Stimulated activated CD8-positive, alpha-beta memory T cell treated with anti-CD3 and anti-CD28 coated beads, Interleukin-7, amount 100 ng/mL, for 48 hours (primary cell): ENCODE measurements around the gene PYY.
"Not testable (repeated sequence)": the region's sequence is repeated elsewhere in the genome, so short reads cannot be mapped to it uniquely, and the experiment has no call there.

ENCODE experiments used
- DNase-seq, 2 donors: peaks; one replicate each; pipeline ENCODE4 v3.0.0-alpha.2; 2020; ENCODE audit warnings: low read depth in 1 of 2; ENCODE audit errors: extremely low read depth in 1 of 2

PYY gene

DNA sequence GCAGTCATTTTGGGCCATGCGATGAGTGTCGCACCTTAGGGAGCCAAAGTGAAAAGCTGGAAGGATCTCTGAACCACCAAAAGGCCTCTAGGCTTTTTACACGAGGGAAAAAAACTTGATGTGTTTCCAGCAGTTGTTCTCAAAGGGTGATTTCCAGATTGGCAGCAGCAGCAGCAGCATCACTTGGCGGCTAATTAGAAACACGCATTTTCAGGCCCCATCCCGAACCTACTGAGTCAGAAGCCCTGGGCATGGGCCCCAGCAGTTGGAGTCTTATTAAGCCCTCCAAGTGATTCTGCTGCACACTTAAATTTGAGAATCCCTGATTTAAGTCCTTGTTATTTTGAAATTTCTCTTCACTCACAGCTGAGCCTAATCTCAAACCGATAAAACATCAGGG, 25.3 kb upstream of the PYY start:
- DNase-seq = no peak

DNA sequence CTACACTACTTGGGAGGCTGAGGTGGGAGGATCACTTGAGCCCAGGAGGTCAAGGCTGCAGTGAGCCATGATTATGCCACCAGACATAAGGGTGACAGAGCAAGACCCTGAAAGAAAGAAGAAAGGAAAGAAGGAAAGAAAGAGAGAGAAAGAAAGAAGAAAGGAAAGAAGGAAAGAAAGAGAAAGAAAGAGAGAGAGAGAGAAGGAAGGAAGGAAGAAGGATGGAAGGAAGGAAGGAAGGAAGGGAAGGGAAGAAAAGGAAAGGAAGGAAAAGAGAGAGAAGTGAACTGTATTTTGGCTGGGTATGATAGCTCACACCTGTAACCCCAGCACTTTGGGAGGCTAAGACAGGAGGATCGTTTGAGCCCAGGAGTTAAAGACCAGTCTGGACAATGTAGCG, 24.3 kb upstream of the PYY start:
- no peak for DNase-seq

DNA sequence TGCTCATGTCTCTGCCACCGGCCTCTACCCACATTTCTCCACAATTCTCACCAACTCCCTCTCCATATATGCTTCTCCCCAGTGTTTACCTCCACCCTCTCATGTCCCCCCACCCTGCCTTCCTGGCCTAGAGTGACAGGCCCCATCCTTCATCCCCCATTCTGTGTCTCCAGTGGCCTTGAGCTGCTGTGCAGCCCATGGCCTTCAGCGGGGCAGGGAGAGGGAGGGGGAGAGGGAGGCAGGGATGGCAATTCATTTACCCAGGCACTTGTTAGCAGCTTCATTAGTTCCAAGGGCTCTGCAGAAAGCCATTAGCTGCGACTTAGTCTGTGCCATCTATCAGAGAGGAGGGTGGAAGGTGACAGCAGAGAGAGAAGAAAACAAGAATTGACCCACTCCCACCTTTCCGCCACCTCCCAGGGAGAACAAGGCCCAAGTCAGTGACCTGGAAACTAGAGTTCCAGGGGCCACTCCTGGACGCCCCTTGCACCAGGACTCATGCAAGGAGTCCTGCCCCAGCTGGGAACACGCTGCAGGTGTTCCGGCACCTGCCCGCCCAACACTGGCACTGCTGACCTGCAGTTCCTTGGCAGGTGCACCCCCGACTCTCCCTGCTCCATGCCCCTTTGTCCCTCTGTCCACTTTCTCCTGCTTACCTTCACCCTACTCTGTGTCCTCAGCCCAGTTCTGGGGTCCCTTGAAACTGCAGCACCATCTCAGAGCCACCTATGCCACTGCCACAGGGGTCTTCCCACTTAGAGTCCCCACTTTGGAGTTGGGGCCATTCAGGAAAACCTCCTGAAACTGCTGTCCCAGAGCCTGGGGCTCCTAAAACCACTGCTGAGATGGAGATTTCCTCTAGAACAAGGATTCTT, 23.5 kb upstream of the PYY start:
- no peak for DNase-seq

- no peak for DNase-seq
These were observed 22.2 kb upstream of the PYY start for GRCh38 chr17:43975898-43976297.

DNA sequence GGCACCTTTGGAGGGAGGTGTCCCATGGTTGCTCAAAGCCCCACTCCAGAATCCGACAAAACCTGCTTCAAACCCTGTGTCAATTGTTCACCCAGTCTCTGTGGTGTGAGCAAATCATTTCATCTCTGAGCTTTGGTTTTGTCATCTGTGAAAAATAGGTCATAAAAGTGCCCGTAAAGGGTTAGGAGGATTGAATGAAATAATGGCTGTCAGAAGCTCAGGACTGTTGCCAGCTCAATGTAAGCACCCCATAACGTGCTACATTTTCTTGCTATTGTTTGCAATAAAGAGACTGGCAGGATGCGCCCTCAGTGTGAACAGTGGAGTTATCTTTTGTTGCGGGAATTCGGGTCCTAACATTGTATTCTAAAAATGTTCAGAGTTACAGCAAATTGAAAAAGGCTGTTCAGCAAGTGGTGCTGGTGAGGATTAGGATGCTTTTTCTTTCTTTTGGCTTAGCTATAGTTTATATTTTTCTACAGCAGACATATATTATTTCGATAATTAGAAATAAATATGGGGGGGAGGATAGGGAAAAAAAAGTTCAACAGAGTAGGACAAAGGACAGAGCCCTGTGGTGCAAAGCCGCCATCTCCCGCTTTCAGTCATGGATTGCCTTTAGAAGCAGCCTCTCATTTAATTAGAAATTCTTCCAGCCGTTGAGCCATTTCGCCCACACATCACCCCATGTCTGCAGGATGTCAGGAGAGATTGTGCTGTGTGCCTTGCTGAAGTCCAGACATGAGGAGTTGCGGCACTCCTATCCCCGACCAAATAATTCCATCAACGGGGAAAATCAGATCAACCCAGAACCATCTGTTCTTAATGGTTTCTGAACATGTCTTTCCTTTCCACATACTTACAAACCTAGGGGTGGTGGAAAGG, 20.9 kb upstream of the PYY start:
- no peak for DNase-seq

- not testable (repeated sequence) for DNase-seq
These were observed 18.9 kb upstream of the PYY start for GRCh38 chr17:43972444-43973212.

- DNase-seq = not testable (repeated sequence)
These were observed 17.7 kb upstream of the PYY start for GRCh38 chr17:43971436-43971835.

- DNase-seq = no peak
These were observed 16.6 kb upstream of the PYY start for GRCh38 chr17:43970366-43970765.

- DNase-seq = no peak
These were observed 13.6 kb upstream of the PYY start for GRCh38 chr17:43967251-43967875.

DNA sequence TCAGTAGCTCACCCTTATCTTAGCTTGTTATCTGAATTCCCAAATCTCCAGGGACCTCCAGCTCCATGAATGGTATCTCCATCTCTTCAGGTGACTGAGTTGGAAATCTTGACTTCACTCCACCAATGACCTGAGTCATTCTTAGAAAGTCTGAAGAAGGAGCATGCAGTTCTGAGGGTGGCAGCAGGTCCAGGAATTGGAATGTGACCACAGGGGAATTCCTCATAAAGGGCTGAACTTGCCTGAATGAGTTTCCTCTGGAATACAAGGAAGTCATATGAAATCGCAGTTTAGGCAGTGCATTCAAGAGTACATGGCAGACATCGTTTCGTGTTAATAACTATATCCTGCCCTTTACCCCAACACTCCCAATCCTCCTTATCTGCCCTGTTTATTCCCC, 12.5 kb upstream of the PYY start:
- no peak for DNase-seq

DNA sequence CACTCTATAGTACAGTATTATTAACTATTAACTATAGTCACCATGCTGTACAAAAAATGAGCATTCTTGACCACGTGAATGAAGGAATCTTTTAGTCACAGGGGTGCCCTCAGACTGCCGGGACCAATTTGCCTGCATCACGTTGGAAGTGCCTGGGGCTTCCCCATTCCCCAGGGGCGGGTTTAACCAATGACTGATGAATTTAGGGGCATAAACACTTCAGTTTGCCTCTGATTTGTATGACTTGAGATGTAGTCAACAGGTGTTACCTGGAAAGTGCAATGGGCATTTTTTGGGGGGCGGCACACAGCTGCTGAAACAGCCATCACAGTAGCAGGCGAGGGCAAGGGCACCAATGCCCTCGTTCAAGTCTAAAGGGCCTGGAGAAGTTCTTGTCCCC, 8.7 kb upstream of the PYY start:
- DNase-seq = no peak

- DNase-seq = no peak
These were observed 8.2 kb upstream of the PYY start for GRCh38 chr17:43961954-43962353.

GRCh38 chr17:43961292-43961691, 7.6 kb upstream of the PYY start:
- DNase-seq = not testable (repeated sequence)

- DNase-seq = no peak
These were observed 5.1 kb upstream of the PYY start for GRCh38 chr17:43958748-43959352.

- DNase-seq = no peak
These were observed 2.5 kb upstream of the PYY start for GRCh38 chr17:43956222-43956621.

- no peak for DNase-seq
These were observed 745 bp downstream of the PYY start for GRCh38 chr17:43952724-43953666.

DNA sequence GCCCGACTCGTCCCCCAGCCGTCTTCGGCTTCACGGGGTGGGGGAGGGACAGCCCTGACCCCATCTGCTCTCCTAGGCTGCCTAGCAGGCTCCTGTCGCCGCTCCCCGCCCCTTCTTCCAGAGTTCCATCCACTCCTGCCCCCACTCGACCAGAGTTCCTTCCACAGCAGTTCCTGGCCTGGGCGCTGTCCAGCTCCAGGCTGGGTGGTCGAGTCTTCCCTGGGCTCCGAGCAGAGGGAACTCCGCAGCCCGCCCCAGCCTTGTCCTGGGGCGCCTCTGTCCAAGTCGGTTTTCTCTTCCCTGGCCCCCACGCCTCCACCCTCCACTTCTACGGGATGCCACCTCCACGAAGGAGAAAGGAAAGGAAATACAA, 1.4 kb downstream of the PYY start:
- DNase-seq = no peak

DNA sequence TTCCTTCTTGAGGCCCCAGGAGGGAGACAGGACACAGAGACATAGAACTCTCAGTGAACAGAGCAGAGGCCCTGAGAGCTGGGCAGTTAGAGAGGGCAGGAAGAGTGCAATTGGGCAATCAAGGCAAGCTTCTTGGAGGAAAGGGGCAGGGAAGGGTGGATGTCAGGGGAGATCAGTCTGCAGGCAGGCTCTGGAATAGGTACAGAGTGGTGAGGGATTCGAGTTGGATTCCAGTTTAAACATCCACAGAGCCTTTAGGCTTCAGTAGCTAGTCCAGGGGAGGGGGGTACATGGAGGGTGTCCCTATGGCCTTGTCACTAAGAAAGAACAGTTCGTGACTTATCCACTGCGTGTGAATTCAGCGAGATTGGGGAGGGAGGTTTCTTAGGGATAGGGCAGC, 2.0 kb downstream of the PYY start:
- DNase-seq = no peak

GRCh38 chr17:43950554-43950953, 3.2 kb downstream of the PYY start:
- no peak for DNase-seq
